ENCODE measurements around the gene MBP. TPM values are rescaled to one million over a fixed set of nuclear protein-coding genes. Genes with fewer than 3 reads are reported as not detected.

MBP gene
- polyA plus RNA-seq, 1 donor from 2014 or later = 3.3 TPM

GRCh38 chr18:77119101-77119850 is 13.3 kb downstream of the MBP start (continued):
- no peak for TF ChIP-seq CTCF (IDR thresholded peaks at IDR 0.05; ENCODE audit: poor library complexity, severe bottlenecking)

- H3K9me2 ChIP-seq (ENCODE audit: insufficient read depth, low read length) = no peaks in the 10 kb centered on the region
Measured at GRCh38 chr18:77118256-77119090, 14.1 kb downstream of the MBP start.

GRCh38 chr18:77116201-77117080 is 16.1 kb downstream of the MBP start:
- H3K27me3 ChIP-seq (ENCODE audit: insufficient read depth, low read depth, low read length) = no peaks in the 10 kb centered on the region
- no peaks in the 10 kb centered on the region for H3K36me3 ChIP-seq (ENCODE audit: insufficient read depth, low read length)
- no peak overlapping the region for H2AFZ ChIP-seq (ENCODE audit: low read depth, low read length)
- no peaks in the 10 kb centered on the region for H3F3A ChIP-seq (ENCODE audit: insufficient read depth, low read length, poor library complexity, severe bottlenecking)
- H3K4me3 ChIP-seq (ENCODE audit: low read length) = no peak overlapping the region
- H3K9me3 ChIP-seq (ENCODE audit: low read length) = no peaks in the 10 kb centered on the region
- H3K9ac ChIP-seq (ENCODE audit: low read length) = no peak overlapping the region
- no peaks in the 10 kb centered on the region for H3K79me2 ChIP-seq (replicated peaks; ENCODE audit: insufficient read depth, low read length)
- H3K9me2 ChIP-seq (ENCODE audit: insufficient read depth, low read length) = no peaks in the 10 kb centered on the region
- H3K27ac ChIP-seq (ENCODE audit: low read length) = no peak overlapping the region
- H3K4me2 ChIP-seq (ENCODE audit: low read length) = no peak overlapping the region
- TF ChIP-seq RAD21 (conservative IDR thresholded peaks at IDR 0.05) (no peak), CTCF (IDR thresholded peaks at IDR 0.05; ENCODE audit: poor library complexity, severe bottlenecking) (no peak), EP300 (conservative IDR thresholded peaks at IDR 0.05; ENCODE audit: poor library complexity, severe bottlenecking) (no peak), POLR2AphosphoS5 (IDR thresholded peaks at IDR 0.05) (no peak), SMC3 (conservative IDR thresholded peaks at IDR 0.05; ENCODE audit: poor library complexity) (no peak), MXI1 (conservative IDR thresholded peaks at IDR 0.05; ENCODE audit: poor library complexity, severe bottlenecking) (no peak), REST (IDR thresholded peaks at IDR 0.05; ENCODE audit: borderline replicate concordance) (no peak), EZH2 (IDR thresholded peaks at IDR 0.05; ENCODE audit: borderline replicate concordance, insufficient read depth, low read length, poor library complexity, severe bottlenecking) (no peak), TAF1 (IDR thresholded peaks at IDR 0.05; ENCODE audit: low read depth) (no peak)
- no peaks in the 10 kb centered on the region for H4K20me1 ChIP-seq (ENCODE audit: insufficient read depth)

More at GRCh38 chr18:77118256-77119090, 14.1 kb downstream of the MBP start:
- TF ChIP-seq TAF1 (IDR thresholded peaks at IDR 0.05; ENCODE audit: low read depth) (no peak), EZH2 (IDR thresholded peaks at IDR 0.05; ENCODE audit: borderline replicate concordance, insufficient read depth, low read length, poor library complexity, severe bottlenecking) (no peak)
- H3F3A ChIP-seq (ENCODE audit: insufficient read depth, low read length, poor library complexity, severe bottlenecking) = no peaks in the 10 kb centered on the region
- H3K36me3 ChIP-seq (ENCODE audit: insufficient read depth, low read length) = no peaks in the 10 kb centered on the region
- no peak overlapping the region for H2AFZ ChIP-seq (ENCODE audit: low read depth, low read length)
- no peaks in the 10 kb centered on the region for H3K79me2 ChIP-seq (replicated peaks; ENCODE audit: insufficient read depth, low read length)
- H3K9me3 ChIP-seq (ENCODE audit: low read length) = no peaks in the 10 kb centered on the region
- H3K27me3 ChIP-seq (ENCODE audit: insufficient read depth, low read depth, low read length) = no peaks in the 10 kb centered on the region
- H3K9ac ChIP-seq (ENCODE audit: low read length) = no peak overlapping the region
- no peak overlapping the region for H3K27ac ChIP-seq (ENCODE audit: low read length)
- H4K20me1 ChIP-seq (ENCODE audit: insufficient read depth) = no peaks in the 10 kb centered on the region
- no peak overlapping the region for H3K4me3 ChIP-seq (ENCODE audit: low read length)
- no peak overlapping the region for H3K4me2 ChIP-seq (ENCODE audit: low read length)

All from neural cell (in vitro differentiated cells).